Embryonic facial prominence (tissue), 1 donor: Measurements from ENCODE around the gene SPOCK1.

Source experiments
- DNase-seq: peaks from one replicate; pipeline ENCODE4 v3.0.0-alpha.2; 2016; ENCODE audit errors: extremely low spot score

The SPOCK1 gene

DNA sequence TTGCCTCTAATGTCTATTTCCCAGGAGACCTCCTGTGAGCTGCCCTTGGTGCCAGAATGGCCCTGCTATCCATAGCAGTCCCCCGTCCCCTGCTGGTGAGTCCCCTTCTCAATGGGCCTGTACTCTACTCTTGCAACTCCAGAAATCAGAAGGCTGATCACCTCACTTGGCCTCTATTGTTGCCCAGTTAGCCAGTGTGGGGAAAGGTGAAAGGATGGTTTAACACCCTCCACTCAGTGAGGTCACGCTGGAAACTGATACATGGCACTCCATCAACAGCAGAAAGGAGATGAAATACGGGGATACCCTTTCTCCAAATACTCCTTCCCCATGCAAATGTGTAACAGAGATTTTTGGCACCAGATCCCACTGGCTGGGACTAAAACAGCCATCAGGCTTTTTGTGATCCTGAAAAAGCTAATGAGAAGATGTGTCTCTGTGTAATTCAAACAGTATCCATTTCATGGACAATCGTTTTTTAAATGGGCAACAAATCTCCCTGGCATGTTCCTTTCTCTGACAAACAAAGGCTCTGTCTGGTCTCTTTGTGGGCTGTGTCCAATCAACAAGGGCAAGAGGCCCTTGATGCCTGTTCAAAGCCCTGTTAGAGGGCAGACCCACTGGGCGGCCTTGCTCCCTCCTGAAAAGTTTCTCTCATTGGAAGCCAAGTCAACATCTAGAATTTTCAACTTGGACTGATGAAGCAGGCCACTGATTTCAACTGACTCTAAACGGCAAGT lies 343.7 kb downstream of the SPOCK1 start:
- no peak for DNase-seq

DNA sequence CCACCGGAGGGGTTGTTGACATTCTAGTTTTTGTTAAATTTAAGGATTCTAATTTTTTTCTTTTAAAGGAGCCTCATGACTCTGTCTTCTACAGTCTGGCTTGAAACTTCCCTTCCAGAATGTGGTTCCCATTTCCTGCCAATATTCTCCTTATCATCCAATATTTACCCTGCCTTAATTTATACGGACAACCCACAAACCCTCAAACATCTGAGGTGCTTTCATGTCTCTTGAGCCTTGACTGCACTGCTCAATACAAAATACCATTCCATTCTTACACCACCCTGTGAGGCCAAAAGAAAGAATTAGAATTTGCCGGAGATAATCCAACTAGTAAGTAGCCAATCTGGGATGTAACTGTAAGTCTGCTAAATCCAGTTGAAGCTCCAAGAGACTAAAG lies 346.5 kb downstream of the SPOCK1 start:
- DNase-seq, result no peak

DNA sequence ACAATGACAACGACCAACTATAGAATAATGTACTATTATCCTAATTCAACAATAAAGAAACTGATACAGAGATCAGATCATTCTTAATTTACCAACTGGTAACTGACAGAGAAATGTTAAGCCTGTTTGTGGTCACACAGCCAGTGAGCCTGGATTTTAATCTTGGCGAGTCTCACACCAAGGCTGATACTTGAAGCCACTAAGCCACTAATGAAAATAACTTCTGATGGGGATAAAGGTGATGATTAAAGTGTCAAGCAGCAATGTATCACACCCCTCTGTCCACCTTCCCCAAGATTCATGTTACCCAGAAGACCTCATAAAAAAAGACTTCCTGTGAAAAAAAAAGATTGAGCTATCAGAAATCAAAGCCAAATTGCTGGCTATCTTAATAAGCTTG lies 350.5 kb downstream of the SPOCK1 start:
- DNase-seq, result no peak

DNA sequence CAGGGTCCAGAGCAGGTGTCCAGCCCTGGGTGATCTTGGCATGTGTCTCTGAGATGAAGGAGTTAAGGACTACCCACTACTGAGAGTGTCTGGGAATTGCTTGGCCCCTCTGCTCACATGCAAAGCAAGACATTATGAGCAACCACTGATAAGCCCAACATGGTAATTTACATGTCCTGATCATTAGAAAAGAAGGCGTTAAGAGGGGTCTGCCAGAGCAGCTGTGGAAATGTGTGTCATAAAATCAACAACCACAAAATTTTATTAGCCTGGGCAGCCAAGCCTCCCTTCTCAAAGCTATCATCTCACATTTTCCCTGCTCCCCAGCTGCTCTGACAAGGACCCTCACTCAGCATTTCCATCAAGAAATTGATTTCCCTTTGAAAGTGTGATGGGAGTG lies 351.0 kb downstream of the SPOCK1 start:
- DNase-seq, result no peak

DNA sequence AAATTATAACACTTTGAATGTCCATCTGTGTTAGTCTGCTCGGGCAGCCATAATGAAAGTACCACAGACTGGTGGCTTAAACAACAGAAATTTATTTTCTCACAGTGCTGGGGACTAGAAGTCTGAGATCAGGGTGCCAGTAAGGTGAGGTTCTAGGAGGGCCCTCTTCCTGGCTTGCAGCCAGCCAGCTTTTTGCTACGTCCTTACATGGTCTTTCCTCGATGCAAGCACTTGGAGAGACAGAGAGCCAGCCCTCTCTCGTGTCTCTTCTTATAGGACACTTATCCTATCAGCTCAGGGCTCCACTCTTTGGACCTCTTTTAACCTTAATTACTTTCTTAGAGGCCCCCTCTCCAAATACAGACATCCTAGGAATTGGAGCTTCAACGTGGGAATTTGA lies 351.8 kb downstream of the SPOCK1 start:
- no peak for DNase-seq

DNA sequence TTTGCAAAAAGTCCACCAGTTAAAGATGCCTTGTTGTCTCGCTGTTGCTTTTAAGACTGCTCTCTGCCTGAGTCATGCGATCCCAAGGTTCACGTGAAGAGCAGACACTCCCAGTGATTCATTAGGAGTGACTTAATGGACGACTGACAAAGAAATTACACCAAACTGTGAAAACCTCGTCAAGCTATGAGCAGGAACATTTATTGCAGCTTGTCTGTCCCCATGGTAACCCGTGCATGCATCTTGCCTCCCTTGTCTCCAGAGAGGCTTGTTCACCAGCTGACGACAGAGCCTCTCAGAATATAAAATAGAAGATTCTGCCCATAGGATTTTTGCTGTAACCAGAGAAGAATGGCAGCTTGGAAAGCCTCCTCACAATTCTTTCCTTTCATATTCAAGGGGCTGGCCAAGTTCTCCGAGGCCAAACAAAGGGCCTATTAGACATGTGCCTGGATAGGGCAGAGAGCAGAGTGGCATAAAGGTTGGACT lies 352.7 kb downstream of the SPOCK1 start:
- DNase-seq, result peak; percentile 44

DNA sequence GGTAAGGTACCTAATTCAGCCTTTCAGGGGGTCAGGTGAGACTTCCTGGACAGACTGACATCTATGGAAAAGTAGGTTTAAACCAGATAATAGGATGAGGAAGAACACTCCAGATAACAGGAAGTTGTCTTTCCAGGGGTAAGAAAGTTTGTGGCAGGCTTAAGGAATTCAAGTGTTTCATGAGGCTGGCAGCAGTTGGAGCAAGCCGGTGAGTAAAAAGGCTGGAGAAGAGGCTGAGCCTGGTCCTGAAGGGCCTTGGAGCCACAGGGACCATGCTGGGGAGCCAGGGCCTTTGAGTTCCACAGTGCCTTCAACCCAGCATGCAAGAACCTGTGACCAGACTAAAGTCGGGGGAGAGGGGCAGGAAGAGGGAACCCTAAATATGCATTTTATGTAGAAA lies 353.4 kb downstream of the SPOCK1 start:
- no peak for DNase-seq

DNA sequence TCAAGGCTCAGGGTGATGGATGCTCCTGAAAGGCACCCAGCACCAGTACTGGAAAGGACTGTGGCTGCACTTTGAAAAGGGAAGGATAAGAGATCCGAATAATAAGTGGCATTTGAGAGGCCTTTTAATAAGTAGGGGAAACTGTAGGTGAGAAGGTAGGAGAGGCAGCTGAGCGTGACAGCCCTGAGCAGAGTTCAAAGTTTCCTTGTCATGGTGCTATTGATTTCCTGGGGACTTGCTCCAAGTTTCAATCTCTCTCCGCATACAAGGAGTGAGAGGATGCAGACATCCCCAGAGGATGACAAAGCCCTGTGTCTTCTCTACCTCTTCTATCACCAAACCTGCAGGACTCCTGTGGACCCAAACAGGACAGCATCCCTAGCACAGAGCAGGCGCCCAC lies 354.5 kb downstream of the SPOCK1 start:
- no peak for DNase-seq

DNA sequence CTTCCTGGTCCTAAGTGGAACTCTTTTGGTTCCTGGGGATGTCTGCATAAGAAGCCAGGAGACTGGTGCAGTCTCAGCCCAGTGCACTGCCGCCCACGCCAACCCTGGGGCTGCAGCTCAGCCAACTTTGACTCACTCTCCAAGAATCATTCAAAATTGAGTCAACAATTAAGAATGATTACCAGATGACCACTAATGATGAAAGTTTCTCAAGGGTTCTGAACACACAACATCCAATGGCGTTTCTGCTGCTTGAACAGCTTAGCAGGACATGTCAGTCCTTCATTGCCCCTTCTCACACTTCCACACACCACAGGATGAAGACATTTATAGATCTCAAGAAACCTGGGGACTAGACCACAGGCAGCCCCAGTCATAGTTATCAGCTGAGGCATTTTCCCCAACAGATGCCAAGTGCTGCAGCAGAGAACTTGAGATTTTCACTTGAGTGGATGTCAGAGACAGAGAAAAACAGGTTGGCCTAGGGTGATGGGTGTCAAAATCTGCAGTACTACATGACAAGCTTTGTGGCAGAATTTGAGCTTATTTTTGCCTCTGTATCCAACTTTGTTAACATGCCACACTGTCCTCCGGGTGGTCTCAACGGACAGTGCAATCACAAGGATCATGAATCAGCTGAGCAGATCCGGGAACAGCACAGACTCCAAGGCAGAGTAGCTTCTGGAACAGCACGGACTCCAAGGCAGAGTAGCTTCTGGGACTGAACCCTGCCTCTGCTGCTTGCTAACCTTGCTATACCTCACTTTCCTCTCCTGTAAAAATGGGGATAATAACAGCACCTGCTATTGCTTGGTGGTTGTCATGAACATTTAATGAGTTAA lies 356.1 kb downstream of the SPOCK1 start:
- DNase-seq, result no peak

DNA sequence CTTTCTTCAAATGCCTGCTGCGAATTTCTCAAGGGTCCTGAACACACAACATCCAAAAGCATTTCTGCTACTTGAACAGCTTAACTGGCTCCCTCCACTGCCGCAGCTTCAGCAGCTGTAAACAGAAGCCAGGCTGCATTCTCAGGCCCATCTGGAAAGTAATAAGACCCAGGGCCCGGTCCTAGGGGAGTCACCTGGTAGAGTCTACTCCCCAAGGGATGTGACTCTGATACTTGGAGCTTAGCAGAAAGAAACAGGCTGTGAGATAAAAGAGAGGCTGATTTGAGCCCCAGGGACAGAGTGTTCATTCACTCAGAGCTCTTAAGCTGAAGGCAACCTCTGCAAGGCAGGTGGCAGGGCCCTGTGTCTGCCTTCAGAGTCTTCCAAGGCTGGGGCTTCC lies 356.8 kb downstream of the SPOCK1 start:
- DNase-seq, result no peak

DNA sequence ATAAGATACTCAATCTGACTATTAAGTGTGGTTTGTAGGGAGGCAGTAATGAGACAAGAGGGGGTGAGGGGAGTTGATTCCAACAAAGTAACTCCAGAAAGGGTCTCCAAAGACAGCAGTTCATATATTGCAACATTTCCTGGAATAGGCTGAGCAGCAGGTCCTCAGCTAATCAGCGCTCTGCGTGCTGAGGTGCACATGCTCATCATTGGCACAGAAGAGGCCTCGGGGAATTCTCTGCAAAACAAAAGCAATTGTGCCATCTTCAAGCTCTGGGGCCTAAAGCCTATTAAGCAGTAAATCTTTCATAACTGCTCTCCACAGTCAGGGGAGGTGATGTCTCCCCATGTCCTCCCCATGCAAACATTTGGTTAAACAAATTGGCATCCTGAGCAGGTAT lies 357.3 kb downstream of the SPOCK1 start:
- no peak for DNase-seq

DNA sequence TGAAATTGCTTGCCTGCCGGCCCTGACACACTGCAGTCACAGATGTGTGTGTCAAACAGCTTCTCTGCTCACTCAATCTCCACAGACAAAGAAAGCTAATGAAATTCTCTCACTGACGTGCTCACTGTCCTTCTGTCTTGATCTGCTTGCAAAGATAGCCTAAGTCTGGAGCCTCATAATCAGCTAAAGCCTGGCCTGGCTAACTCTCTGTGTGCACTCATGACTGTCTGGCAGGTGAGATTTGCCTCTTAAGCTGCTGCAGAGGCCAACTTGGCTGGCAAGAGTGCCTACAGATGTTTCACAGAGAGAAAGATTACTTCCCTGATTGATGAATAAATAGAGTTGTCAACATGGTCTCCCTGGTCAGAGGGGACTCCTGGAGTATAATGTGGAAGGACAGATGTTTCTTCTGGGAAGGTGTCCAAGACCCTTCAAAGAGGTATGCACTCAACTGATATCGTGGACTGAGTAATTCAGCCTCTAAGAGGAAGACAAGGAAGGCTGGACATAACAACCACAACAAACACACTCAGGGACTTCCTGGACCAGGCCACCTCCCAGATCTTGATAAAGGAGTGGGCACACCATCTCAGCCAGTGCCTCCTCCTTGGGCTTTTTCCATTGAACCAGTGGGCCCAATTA lies 362.0 kb downstream of the SPOCK1 start:
- DNase-seq, result no peak

DNA sequence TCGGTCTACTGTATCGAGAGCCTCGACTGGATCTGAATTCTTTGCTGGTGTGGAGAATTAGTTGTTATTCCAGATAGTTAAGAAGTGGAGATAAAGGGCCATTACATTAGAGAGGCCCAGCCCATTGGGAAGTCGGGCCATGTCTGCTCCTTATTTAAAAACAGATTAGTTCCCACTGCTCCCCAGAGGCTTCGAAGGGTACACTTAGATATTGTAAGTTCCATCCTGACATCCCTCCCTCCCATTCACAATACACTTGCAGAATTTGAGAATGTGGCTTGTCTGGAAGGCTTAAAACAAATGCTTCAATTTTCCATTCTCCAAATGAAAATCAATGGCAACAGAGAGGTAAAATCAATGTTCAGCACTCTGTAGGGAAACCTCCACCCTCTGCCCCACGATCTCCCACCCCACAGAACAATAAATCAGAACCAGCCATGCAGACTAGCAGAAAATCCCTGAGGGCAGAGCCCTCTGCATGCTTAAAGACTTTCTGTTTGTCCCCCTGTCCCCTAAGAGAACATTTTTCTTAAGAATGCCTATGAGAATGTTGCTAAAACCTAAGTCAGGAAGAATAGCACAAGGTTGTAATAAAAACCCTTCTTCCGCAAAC lies 364.1 kb downstream of the SPOCK1 start:
- no peak for DNase-seq

DNA sequence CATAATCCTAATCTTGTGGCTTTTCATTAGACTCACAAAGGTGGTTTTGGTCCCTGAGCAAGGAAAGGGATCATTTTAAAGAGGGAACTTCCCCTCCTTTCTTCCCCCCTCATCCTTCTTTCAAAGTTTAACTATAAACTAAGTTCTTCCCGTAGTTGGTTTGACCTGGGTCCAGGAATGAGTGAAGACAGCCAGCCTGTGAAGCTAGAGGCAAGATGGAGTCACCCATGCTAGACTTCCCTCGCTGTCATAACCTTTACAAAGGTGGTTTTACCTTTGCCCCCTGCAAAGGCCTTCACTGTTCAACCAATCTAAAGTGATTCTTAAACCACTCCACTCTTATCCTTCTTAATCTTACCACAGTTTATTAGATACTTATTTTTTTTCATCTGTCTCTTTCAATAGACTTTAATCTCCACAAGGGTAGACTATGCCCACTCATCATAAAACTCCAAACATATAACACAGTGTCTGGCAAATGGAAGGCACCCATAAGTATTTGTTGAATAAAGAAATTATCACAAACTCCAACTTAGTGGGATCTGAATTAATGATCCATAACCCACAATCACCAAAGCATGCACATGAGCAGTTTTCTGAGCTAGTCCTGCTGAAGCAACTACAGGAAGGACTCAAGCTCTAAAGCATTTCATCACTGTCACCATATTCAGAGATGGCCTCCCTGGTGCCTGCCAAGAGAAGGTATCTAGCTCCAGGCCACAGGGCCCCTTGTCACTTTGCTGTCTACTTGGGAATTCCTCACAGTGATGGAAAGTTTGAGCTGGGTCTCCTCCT lies 369.0 kb downstream of the SPOCK1 start:
- no peak for DNase-seq

DNA sequence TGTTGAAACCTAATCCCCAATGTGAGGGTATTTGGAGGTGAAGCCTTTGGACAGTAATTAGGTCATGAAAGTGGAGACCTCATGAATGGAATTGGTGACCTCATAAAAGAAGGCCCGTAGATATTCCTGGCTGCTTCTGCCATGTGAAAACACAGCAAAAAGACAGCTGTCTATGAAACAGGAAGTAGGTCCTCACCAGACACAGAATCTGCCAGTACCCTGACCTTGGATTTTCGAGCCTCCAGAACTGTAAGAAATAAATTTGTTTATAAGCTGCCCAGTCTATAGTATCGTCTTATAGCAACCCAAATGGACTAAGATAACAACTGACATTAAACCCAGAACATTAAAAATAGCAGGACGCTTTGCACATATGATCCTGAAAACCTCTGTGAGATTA lies 371.1 kb downstream of the SPOCK1 start:
- DNase-seq, result no peak

DNA sequence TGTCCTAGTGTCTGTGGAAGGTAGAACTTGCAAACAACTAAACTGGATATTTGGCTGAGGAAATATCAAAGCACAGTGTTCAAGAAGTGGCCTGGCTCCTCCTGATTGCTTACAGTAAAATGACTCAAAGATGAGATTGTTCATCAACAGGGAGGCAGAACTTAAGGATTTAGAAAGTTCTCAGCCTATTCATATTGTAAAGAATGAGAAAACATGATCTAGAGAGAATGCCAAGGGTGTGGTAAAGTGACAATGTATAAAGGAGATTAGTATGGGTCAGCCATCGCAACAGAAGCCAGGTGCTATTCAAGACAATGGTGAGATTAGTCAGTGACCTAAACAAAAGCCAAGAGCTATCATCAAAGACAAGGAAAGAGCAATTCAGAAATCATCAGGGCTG lies 372.3 kb downstream of the SPOCK1 start:
- no peak for DNase-seq

DNA sequence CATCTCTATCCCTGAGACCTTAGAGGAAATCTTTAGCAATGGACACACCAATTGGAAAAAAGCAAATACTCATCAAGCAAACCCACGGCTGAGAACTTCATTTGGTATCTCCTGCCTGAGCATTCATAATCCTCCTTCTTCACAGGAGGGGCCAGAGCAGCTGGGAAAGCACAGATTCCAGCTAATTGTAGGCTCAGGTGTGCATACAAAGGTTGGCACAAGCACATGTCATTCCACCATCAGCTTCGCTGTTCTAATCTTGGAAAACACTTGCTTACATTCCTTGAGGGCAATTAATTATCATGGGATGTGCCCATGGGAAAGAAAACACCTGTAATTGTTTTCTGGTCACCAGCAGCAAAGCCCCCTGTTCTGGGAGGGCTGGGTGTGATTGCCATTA lies 376.6 kb downstream of the SPOCK1 start:
- no peak for DNase-seq

DNA sequence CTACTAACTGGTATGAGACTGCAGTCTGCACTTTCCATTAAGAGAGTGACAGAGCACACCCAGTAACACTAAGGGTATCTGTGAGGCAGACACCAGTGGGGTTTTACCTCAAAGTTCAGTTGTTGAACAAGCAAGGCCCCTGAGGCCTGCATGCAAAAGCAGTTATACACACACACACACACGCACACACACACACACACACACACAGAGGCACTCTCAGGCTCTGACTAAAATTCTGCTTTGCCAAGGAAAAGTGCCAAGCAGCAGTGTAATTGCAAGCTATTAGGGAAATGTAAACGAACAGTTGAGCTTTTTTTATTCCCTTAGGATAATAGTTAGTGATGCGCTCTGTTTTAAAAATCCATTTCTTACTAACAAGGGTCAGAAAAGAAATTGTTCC lies 377.1 kb downstream of the SPOCK1 start:
- DNase-seq, result no peak

DNA sequence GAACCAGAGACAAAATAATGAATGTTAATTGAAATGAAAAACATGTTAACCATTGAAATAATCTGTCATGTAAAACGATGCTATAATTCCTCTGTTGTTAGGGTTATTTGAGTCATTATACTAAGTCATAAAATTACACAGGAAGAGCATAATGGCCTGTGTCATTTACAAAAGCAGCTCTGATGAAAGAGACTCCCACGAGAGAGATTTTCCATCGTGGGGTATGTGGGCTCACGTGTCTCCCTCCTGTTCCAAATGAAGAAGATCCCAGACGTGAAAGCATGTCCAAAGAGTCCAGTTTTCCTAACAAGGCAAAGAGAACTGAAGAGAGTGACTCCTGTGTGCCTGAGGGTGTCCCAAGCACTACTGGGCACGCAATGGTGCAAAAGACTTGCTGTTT lies 379.8 kb downstream of the SPOCK1 start:
- DNase-seq, result no peak

DNA sequence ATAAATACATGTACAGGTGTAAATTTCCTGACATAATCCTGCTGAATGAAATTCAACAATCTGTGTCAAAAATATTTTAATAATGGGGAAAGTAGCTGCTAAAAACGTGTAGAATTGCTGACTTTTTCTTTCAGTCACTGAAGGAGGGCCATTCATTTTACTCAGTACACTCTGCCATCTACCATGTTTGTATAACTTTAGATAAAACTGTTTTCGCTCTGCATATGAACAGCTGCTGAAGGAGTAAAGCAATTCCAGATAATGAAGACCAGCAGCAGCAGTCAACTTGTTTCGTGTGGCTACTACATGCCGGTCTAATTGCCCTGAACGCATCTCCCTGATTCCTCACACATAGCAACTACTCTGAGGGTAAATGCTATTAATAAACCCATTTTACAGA lies 380.5 kb downstream of the SPOCK1 start:
- DNase-seq, result no peak

DNA sequence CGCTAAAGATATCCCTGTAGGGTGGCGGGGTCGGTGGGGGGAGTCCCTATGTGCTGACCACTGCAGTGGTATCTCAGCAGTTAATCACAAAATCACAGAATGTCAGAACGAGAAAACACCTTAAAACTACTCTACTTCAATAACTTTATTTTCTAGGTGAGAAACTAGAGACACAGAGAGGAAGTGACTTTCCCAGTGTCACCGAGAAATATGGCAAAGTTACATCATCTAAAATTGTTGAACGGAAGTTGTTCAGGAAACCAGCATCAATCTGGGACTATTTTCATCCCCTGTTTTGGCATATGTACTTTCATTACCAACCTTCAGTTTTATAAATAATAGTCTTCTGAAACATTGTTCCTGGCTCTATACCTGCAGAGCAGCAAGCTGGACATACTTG lies 384.0 kb downstream of the SPOCK1 start:
- DNase-seq, result no peak
